HFFc6 (cell line): ENCODE measurements around the gene TRIM13. TPM values are rescaled to one million over a fixed set of nuclear protein-coding genes. Genes with fewer than 3 reads are reported as not detected.
"Not testable (repeated sequence)": the region's sequence is repeated elsewhere in the genome, so short reads cannot be mapped to it uniquely, and the experiment has no call there.

ENCODE experiments used
- DNase-seq: peaks from one replicate; pipeline ENCODE4 v3.0.0-alpha.2; 2018
- H3K27ac Mint-ChIP-seq: 2 replicates; pipeline ENCODE4 v1.8.0; 2020; ENCODE audit warnings: mild to moderate bottlenecking, mixed read lengths
- H3K27me3 Mint-ChIP-seq: 2 replicates; pipeline ENCODE4 v1.8.0; 2021; ENCODE audit warnings: mild to moderate bottlenecking, moderate library complexity, mixed read lengths; ENCODE audit not compliant: insufficient read depth
- H3K36me3 Mint-ChIP-seq: 2 replicates; pipeline ENCODE4 v1.8.0; 2021; ENCODE audit warnings: low read depth, mixed read lengths
- H3K4me1 Mint-ChIP-seq: 2 replicates; pipeline ENCODE4 v1.8.0; 2020; ENCODE audit warnings: low read depth, mixed read lengths
- H3K4me3 Mint-ChIP-seq: 2 replicates; pipeline ENCODE4 v1.8.0; 2020; ENCODE audit warnings: mild to moderate bottlenecking, moderate library complexity, mixed read lengths
- H3K9me3 Mint-ChIP-seq: 2 replicates; pipeline ENCODE4 v1.8.0; 2020; ENCODE audit warnings: mild to moderate bottlenecking, mixed read lengths
- CTCF ChIP-seq: fragments of 200-600 bp; sonication (generic); IDR thresholded peaks from 2 replicates; pipeline ENCODE4 v1.5.0; 2021; ENCODE audit warnings: antibody characterized with exemption, mild to moderate bottlenecking
- long read RNA-seq: library from polyadenylated mRNA; unstranded; transcript quantifications from one replicate; pipeline ENCODE4 v2.0.0, GENCODE V29; 2019
- total RNA-seq, 6 experiments: library from RNA; stranded (reverse); fragmentation: NEBNext Ultra II Directional; extraction: Animal tissue kit (Norgen Biotek cat#: 25700); gene quantifications; 2 replicates in 1 of 6; 3 replicates in 5 of 6; pipeline ENCODE4 v1.2.3, GENCODE V29; 2021

TRIM13 gene
- 10 to 100 TPM; 15.2 to 20.3 (median 18.7) TPM for total RNA-seq
- long read RNA-seq, full-length matches to known transcripts = 20 of 30 reads
- long read RNA-seq, partial matches to known transcripts = 0 of 30 reads
- long read RNA-seq, other reads (novel, unspliced or antisense) = 10 of 30 reads

GRCh38 chr13:49996951-49997895 lies at the start of gene TRIM13:
TRIM13 (plus strand) TSS chr13:49997042; CDS start chr13:50011941, 14,899 bp downstream.
- peak within 1 kb of the TSS; percentile 93 for H3K27ac Mint-ChIP-seq

GRCh38 chr13:49948777-49949270 lies 48.0 kb upstream of the TRIM13 start:
- not testable (repeated sequence) for H3K9me3 Mint-ChIP-seq, H3K4me1 Mint-ChIP-seq, H3K36me3 Mint-ChIP-seq, H3K4me3 Mint-ChIP-seq, H3K27ac Mint-ChIP-seq, H3K27me3 Mint-ChIP-seq, DNase-seq

More at GRCh38 chr13:49996951-49997895, at the start of gene TRIM13:
- Mint-ChIP-seq H3K9me3 (no peaks in the 10 kb centered on the region), H3K36me3 (peaks cover 21% of the 10 kb centered on the region), H3K27me3 (no peaks in the 10 kb centered on the region; the same call in 1 of the 2 replicates), H3K4me3 (peak within 1 kb of the TSS; percentile 89), H3K4me1 (peaks cover 40% of the 10 kb centered on the region)
- peak; percentile 82 for DNase-seq
- TF ChIP-seq CTCF = peak; percentile 87

GRCh38 chr13:49951754-49952535 lies 44.9 kb upstream of the TRIM13 start:
- Mint-ChIP-seq H3K27me3 (no peaks in the 10 kb centered on the region), H3K9me3 (no peaks in the 10 kb centered on the region), H3K4me3 (no peak overlapping the region), H3K36me3 (peaks cover 3% of the 10 kb centered on the region), H3K27ac (no peak overlapping the region), H3K4me1 (peaks cover 12% of the 10 kb centered on the region)
- no peak for TF ChIP-seq CTCF
- no peak for DNase-seq

GRCh38 chr13:49953560-49953959 lies 43.3 kb upstream of the TRIM13 start:
- DNase-seq = no peak
- no peaks in the 10 kb centered on the region; the same call in 1 of the 2 replicates for H3K9me3 Mint-ChIP-seq
- peaks cover 17% of the 10 kb centered on the region for H3K4me1 Mint-ChIP-seq
- peaks cover 7% of the 10 kb centered on the region for H3K36me3 Mint-ChIP-seq
- no peak for TF ChIP-seq CTCF
- no peaks in the 10 kb centered on the region for H3K27me3 Mint-ChIP-seq
- H3K27ac Mint-ChIP-seq = no peak overlapping the region
- H3K4me3 Mint-ChIP-seq = no peak overlapping the region

GRCh38 chr13:49954674-49955455 lies 42.0 kb upstream of the TRIM13 start:
- H3K36me3 Mint-ChIP-seq = peaks cover 15% of the 10 kb centered on the region
- H3K4me1 Mint-ChIP-seq = peaks cover 18% of the 10 kb centered on the region
- TF ChIP-seq CTCF = no peak
- H3K27me3 Mint-ChIP-seq = no peaks in the 10 kb centered on the region
- peak overlapping the region; percentile 29; the same call in 1 of the 2 replicates for H3K27ac Mint-ChIP-seq
- peak; percentile 2 for DNase-seq
- no peaks in the 10 kb centered on the region; the same call in 1 of the 2 replicates for H3K9me3 Mint-ChIP-seq
- no peak overlapping the region for H3K4me3 Mint-ChIP-seq
